H1 (cell line): ENCODE measurements around the gene STARD13. TPM values are rescaled to one million over a fixed set of nuclear protein-coding genes. Genes with fewer than 3 reads are reported as not detected.

Experiments used
- CTCF ChIA-PET: fragments of 300-600 bp; sonication (Branson Sonifier 250); formaldehyde crosslinking; loops from one replicate; lab custom pipeline; 2021; ENCODE audit not compliant: partially characterized antibody; lab: Charles Lee
- POLR2A ChIA-PET: fragments of 300-600 bp; sonication (Branson Sonifier 250); formaldehyde crosslinking; loops from one replicate; lab custom pipeline; 2021; ENCODE audit warnings: inconsistent platforms; ENCODE audit not compliant: partially characterized antibody; lab: Charles Lee
- DNase-seq, 2 experiments: peaks; one replicate each; pipeline versions ENCODE4 v3.0.0 to v3.0.0-alpha.2; 2010 to 2022; ENCODE audit warnings: low spot score in 2 of 2, low read depth in 1 of 2, mixed read lengths in 1 of 2
- FAIRE-seq: peaks from 2 replicates; lab custom pipeline; 2011; peaks lifted over from hg19 to GRCh38; lab: Jason Lieb, UNC
- H2AFZ ChIP-seq: 2 replicates; pipeline ENCODE4 v1.8.1; 2012; ENCODE audit warnings: low read length, inconsistent platforms
- H2AK5ac ChIP-seq: 2 replicates; pipeline ENCODE4 v1.6.1; 2013; ENCODE audit warnings: low read depth, low read length
- H2BK120ac ChIP-seq: replicated peaks from 2 replicates; pipeline ENCODE3; 2013; ENCODE audit warnings: low read depth, low read length, inconsistent platforms
- H2BK12ac ChIP-seq: 2 replicates; pipeline ENCODE4 v1.6.1; 2013; ENCODE audit warnings: low read depth, low read length
- H2BK15ac ChIP-seq: 2 replicates; pipeline ENCODE4 v1.6.1; 2013; ENCODE audit warnings: low read length
- H2BK20ac ChIP-seq: 2 replicates; pipeline ENCODE4 v1.6.1; 2013; ENCODE audit warnings: low read length
- H2BK5ac ChIP-seq: 2 replicates; pipeline ENCODE4 v1.6.1; 2013; ENCODE audit warnings: low read depth, low read length
- H3K14ac ChIP-seq: 2 replicates; pipeline ENCODE4 v1.6.1; 2013; ENCODE audit warnings: inconsistent platforms; ENCODE audit not compliant: insufficient read length
- H3K18ac ChIP-seq: 2 replicates; pipeline ENCODE4 v1.6.1; 2013; ENCODE audit warnings: low read length; ENCODE audit errors: extremely low read depth
- H3K23ac ChIP-seq: 2 replicates; pipeline ENCODE4 v1.6.1; 2013; ENCODE audit warnings: inconsistent platforms; ENCODE audit not compliant: insufficient read length
- H3K23me2 ChIP-seq: 2 replicates; pipeline ENCODE4 v1.6.1; 2013; ENCODE audit warnings: low read depth, low read length
- H3K27ac ChIP-seq: 2 replicates; pipeline ENCODE4 v1.6.1; 2011; ENCODE audit warnings: low read depth, low read length, inconsistent platforms
- H3K27me3 ChIP-seq, 4 experiments: replicated peaks in 1 of 4; 1 replicate in 1 of 4; 2 replicates in 3 of 4; pipeline versions ENCODE4 v1.6.1 to v1.8.1; 2011 to 2013; ENCODE audit warnings: low read length in 3 of 4, mild to moderate bottlenecking in 3 of 4, inconsistent platforms in 2 of 4, mixed read lengths in 2 of 4, moderate library complexity in 1 of 4; ENCODE audit not compliant: control insufficient read depth in 3 of 4, insufficient read depth in 3 of 4; ENCODE audit errors: extremely low read depth in 1 of 4
- H3K36me3 ChIP-seq, 4 experiments: 2 replicates each; pipeline versions ENCODE4 v1.6.1 to v1.8.1; 2011 to 2013; ENCODE audit warnings: mild to moderate bottlenecking in 4 of 4, low read length in 3 of 4, moderate library complexity in 2 of 4, control low read depth in 1 of 4, inconsistent platforms in 1 of 4; ENCODE audit not compliant: insufficient read depth in 4 of 4, control insufficient read depth in 2 of 4
- H3K4ac ChIP-seq: replicated peaks from 2 replicates; pipeline ENCODE3; 2013; ENCODE audit warnings: low read length, low read depth, mixed read lengths, inconsistent platforms; ENCODE audit not compliant: insufficient read length
- H3K4me1 ChIP-seq, 4 experiments: replicated peaks in 1 of 4; 1 replicate in 1 of 4; 2 replicates in 3 of 4; pipeline versions ENCODE4 v1.6.1 to v1.8.1; 2011 to 2013; ENCODE audit warnings: low read length in 3 of 4, inconsistent platforms in 2 of 4, mixed read lengths in 1 of 4; ENCODE audit not compliant: insufficient read depth in 4 of 4, control insufficient read depth in 3 of 4
- H3K4me2 ChIP-seq, 2 experiments: 2 replicates each; pipeline versions ENCODE4 v1.6.1 to v1.8.1; 2011 to 2013; ENCODE audit warnings: low read depth in 2 of 2, low read length in 2 of 2, control low read depth in 1 of 2, inconsistent platforms in 1 of 2, mild to moderate bottlenecking in 1 of 2; ENCODE audit not compliant: insufficient read depth in 1 of 2
- H3K4me3 ChIP-seq, 4 experiments: fragments of 200-600, 300-600 bp in 1 of 4; sonication (generic), shearing (Covaris generic), sonication (Bioruptor Twin) in 1 of 4; 2 replicates each; pipeline versions ENCODE4 v1.5.1 to v1.8.1; 2011 to 2016; ENCODE audit warnings: low read length in 4 of 4, low read depth in 3 of 4, control low read depth in 2 of 4, inconsistent platforms in 2 of 4, mild to moderate bottlenecking in 2 of 4, mixed read lengths in 1 of 4, moderate library complexity in 1 of 4; ENCODE audit not compliant: insufficient read depth in 2 of 4; ENCODE audit errors: extremely low read depth in 1 of 4
- H3K56ac ChIP-seq: replicated peaks from 2 replicates; pipeline ENCODE3; 2013; ENCODE audit warnings: low read depth, mild to moderate bottlenecking, mixed read lengths, low read length, inconsistent platforms; ENCODE audit not compliant: insufficient read length
- H3K79me1 ChIP-seq: 2 replicates; pipeline ENCODE4 v1.6.1; 2013; ENCODE audit warnings: low read depth, low read length, control low read depth
- H3K79me2 ChIP-seq, 2 experiments: 2 replicates each; pipeline versions ENCODE4 v1.6.1 to v1.8.1; 2012 to 2013; ENCODE audit warnings: low read length in 2 of 2, mild to moderate bottlenecking in 2 of 2, inconsistent platforms in 1 of 2; ENCODE audit not compliant: insufficient read depth in 2 of 2, control insufficient read depth in 1 of 2
- H3K9ac ChIP-seq, 4 experiments: replicated peaks in 1 of 4; 1 replicate in 1 of 4; 2 replicates in 3 of 4; pipeline versions ENCODE4 v1.6.1 to v1.8.1; 2011 to 2013; ENCODE audit warnings: low read depth in 3 of 4, low read length in 3 of 4, control low read depth in 2 of 4, mild to moderate bottlenecking in 2 of 4, moderate library complexity in 2 of 4, inconsistent platforms in 1 of 4; ENCODE audit errors: extremely low read depth in 1 of 4
- H3K9me3 ChIP-seq, 2 experiments: 2 replicates each; pipeline versions ENCODE4 v1.6.1 to v1.8.1; 2012 to 2013; ENCODE audit warnings: mild to moderate bottlenecking in 2 of 2, moderate library complexity in 2 of 2, control low read depth in 1 of 2, inconsistent platforms in 1 of 2, low read depth in 1 of 2, low read length in 1 of 2, mixed read lengths in 1 of 2; ENCODE audit not compliant: insufficient read depth in 2 of 2
- H4K20me1 ChIP-seq, 2 experiments: replicated peaks in 1 of 2; 2 replicates each; pipeline versions ENCODE3 to v1.8.1; 2011 to 2013; ENCODE audit warnings: inconsistent platforms in 2 of 2, low read length in 2 of 2, mild to moderate bottlenecking in 1 of 2; ENCODE audit not compliant: insufficient read depth in 2 of 2, control insufficient read depth in 1 of 2
- H4K5ac ChIP-seq: 2 replicates; pipeline ENCODE4 v1.6.1; 2013; ENCODE audit warnings: low read length, low read depth, mixed read lengths, inconsistent platforms; ENCODE audit not compliant: insufficient read length
- H4K8ac ChIP-seq: 2 replicates; pipeline ENCODE4 v1.8.0; 2013; ENCODE audit warnings: mild to moderate bottlenecking, moderate library complexity, low read length, inconsistent platforms; ENCODE audit not compliant: insufficient read depth; ENCODE audit errors: extremely low read depth
- H4K91ac ChIP-seq: replicated peaks from 2 replicates; pipeline ENCODE3; 2013; ENCODE audit warnings: low read length, mixed read lengths, inconsistent platforms; ENCODE audit not compliant: insufficient read length
- KDM1A ChIP-seq: fragments of 200-600, 300-600 bp; sonication (generic); IDR thresholded peaks from 2 replicates; pipeline ENCODE4 v1.7.1; 2016; ENCODE audit warnings: mild to moderate bottlenecking, low read length, borderline replicate concordance
- RAD21 ChIP-seq, 2 experiments: IDR thresholded peaks in 1 of 2; conservative IDR thresholded peaks in 1 of 2; 2 replicates each; pipeline ENCODE4 v1.6.1; 2011; ENCODE audit warnings: low read depth in 2 of 2, low read length in 2 of 2, improper control_type of control experiment in 1 of 2, inconsistent platforms in 1 of 2, mild to moderate bottlenecking in 1 of 2, moderate library complexity in 1 of 2
- WGBS, 2 experiments: shearing (Covaris generic) in 1 of 2; methylation state at CpG; one replicate each; pipeline versions ENCODE4 v1.1.6 to v1.1.7; 2013 to 2015; ENCODE audit warnings: low lambda C conversion rate in 2 of 2, mixed read lengths in 2 of 2, inconsistent platforms in 1 of 2, low coverage in 1 of 2, missing lambda C conversion rate in 1 of 2; ENCODE audit not compliant: insufficient replicate concordance in 2 of 2, insufficient coverage in 1 of 2, insufficient read length in 1 of 2; ENCODE audit errors: extremely low coverage in 1 of 2, missing lambda C conversion rate in 1 of 2; 5-methylcytosine and 5-hydroxymethylcytosine counted together
- polyA plus RNA-seq, 7 experiments: library from polyadenylated mRNA; depleted of rRNA in 3 of 7; stranded (reverse) in 5 of 7; unstranded in 2 of 7; fragments of >200 nt in 5 of 7; fragments of 200-250 nt in 2 of 7; gene quantifications; 1 replicate in 5 of 7; 2 replicates in 1 of 7; 4 replicates in 1 of 7; pipeline versions ENCODE4 v1.2.1 to v1.2.3, GENCODE V29; 2011 to 2013; ENCODE audit warnings: missing spikeins in 2 of 7, mixed read lengths in 2 of 7
- total RNA-seq: library from RNA; stranded (reverse); fragmentation: NEBNext Ultra II Directional; extraction: Animal tissue kit (Norgen Biotek cat#: 25700); gene quantifications from 2 replicates; pipeline ENCODE4 v1.2.1, GENCODE V29; 2021

STARD13 gene
- total and polyA plus RNA-seq, 2 of the 8 experiments (the other 6 are each of a cell fraction or from before 2014, with no cell fraction given) = 0.82 to 2.9 TPM

- no peaks in the 10 kb centered on the region for H3K23me2 ChIP-seq
- H3K23ac ChIP-seq = no peak overlapping the region
- H2BK120ac ChIP-seq = no peak overlapping the region
- no peak overlapping the region for H3K9ac ChIP-seq
- POLR2A ChIA-PET = no interaction called here
- H3K79me2 ChIP-seq = no peaks in the 10 kb centered on the region
- FAIRE-seq (no peak), DNase-seq (no peak)
- no peak overlapping the region for H3K4me3 ChIP-seq
- no peak overlapping the region for H3K4me2 ChIP-seq
- H4K5ac ChIP-seq = no peak overlapping the region
- 88% methylated on average over 3 of the region's 3 CpGs; no CpG with 5 or more reads in 1 of the 2 experiments for WGBS, 2 experiments
- no peak overlapping the region for H2BK5ac ChIP-seq
- no peak overlapping the region for H3K14ac ChIP-seq
- H2BK12ac ChIP-seq = no peak overlapping the region; the same call in 1 of the 2 replicates
- no peaks in the 10 kb centered on the region for H3K9me3 ChIP-seq
- H2AK5ac ChIP-seq = no peak overlapping the region
- H3K18ac ChIP-seq = no peak overlapping the region
- no peaks in the 10 kb centered on the region for H4K20me1 ChIP-seq
- H2BK20ac ChIP-seq = no peak overlapping the region
- H2BK15ac ChIP-seq = no peak overlapping the region
- H3K4me1 ChIP-seq = peaks cover 0 to 10% (median 2%) of the 10 kb centered on the region in 4 experiments; a peak in 2 of 7 replicates
- H3K27ac ChIP-seq = no peak overlapping the region
- H2AFZ ChIP-seq = no peak overlapping the region
- H3K79me1 ChIP-seq = no peaks in the 10 kb centered on the region
- H4K91ac ChIP-seq = no peak overlapping the region
- H3K27me3 ChIP-seq = no peaks in the 10 kb centered on the region
- H3K36me3 ChIP-seq = no peaks in the 10 kb centered on the region
- no peak overlapping the region for H3K56ac ChIP-seq
- CTCF ChIA-PET = interaction anchor here (0.5 to 1.3 kb wide), 4 partner anchors 14 to 127 kb away, joined by 3 read pairs; no protein-coding TSS in a partner anchor
- TF ChIP-seq KDM1A = no peak
- TF ChIP-seq RAD21 (IDR thresholded peaks at IDR 0.05 in 1 of 2, conservative IDR thresholded peaks at IDR 0.05 in 1 of 2; ENCODE audit: low read depth in 2 of 2, low read length in 2 of 2) = no peak
- no peak overlapping the region for H4K8ac ChIP-seq
- H3K4ac ChIP-seq = no peak overlapping the region
These were observed 88.8 kb downstream of the STARD13 start for GRCh38 chr13:33196767-33197166.
